OCI-LY7 (cell line): Measurements from ENCODE around the gene KCNK4. TPM values are rescaled to one million over a fixed set of nuclear protein-coding genes. Genes with fewer than 3 reads are reported as not detected.

Experiments used
- BruUV-seq: library from RNA; stranded (reverse); fragments of 400-500 nt; replicated peaks from 2 replicates; lab custom pipeline; 2021; lab: Mats Ljungman, UMichigan
- CTCF ChIA-PET: fragments of 300-600 bp; sonication (Branson Sonifier 250); formaldehyde crosslinking; loops from one replicate; lab custom pipeline; 2022; ENCODE audit warnings: antibody characterized with exemption; ENCODE audit not compliant: unreplicated experiment; lab: Charles Lee
- POLR2A ChIA-PET: fragments of 300-600 bp; sonication (Branson Sonifier 250); formaldehyde crosslinking; loops from one replicate; lab custom pipeline; 2022; ENCODE audit warnings: antibody characterized with exemption; lab: Charles Lee
- DNase-seq: peaks from one replicate; pipeline ENCODE4 v3.0.0-alpha.2; 2015; ENCODE audit warnings: low spot score
- H2AFZ ChIP-seq: fragments of 200-600 bp; sonication (generic), shearing (Covaris generic); 2 replicates; pipeline ENCODE4 v1.6.1; 2014; ENCODE audit warnings: mild to moderate bottlenecking, antibody characterized with exemption, low read length, moderate library complexity
- H3K27ac ChIP-seq: fragments of 200-600 bp; sonication (generic); 2 replicates; pipeline ENCODE4 v1.5.1; 2014; ENCODE audit warnings: mixed run types, low read depth, mild to moderate bottlenecking, moderate library complexity, low read length, inconsistent platforms; ENCODE audit not compliant: poor library complexity, severe bottlenecking
- H3K36me3 ChIP-seq: fragments of 200-600 bp; sonication (generic); 2 replicates; pipeline ENCODE4 v1.6.1; 2014; ENCODE audit warnings: mild to moderate bottlenecking, antibody characterized with exemption, low read length, moderate library complexity, mixed read lengths; ENCODE audit not compliant: insufficient read depth
- H3K4me1 ChIP-seq: fragments of 200-600 bp; sonication (generic); 2 replicates; pipeline ENCODE4 v1.5.1; 2014; ENCODE audit warnings: mild to moderate bottlenecking, low read length; ENCODE audit not compliant: insufficient read depth, poor library complexity, severe bottlenecking
- H3K4me2 ChIP-seq: fragments of 200-600 bp; sonication (generic); 2 replicates; pipeline ENCODE4 v1.6.1; 2014; ENCODE audit warnings: mild to moderate bottlenecking, low read length
- H3K4me3 ChIP-seq: fragments of 200-600 bp; sonication (generic); 2 replicates; pipeline ENCODE4 v1.5.1; 2014; ENCODE audit warnings: mild to moderate bottlenecking, low read depth, low read length; ENCODE audit not compliant: poor library complexity, severe bottlenecking
- H3K79me2 ChIP-seq: fragments of 200-600 bp; sonication (generic); 2 replicates; pipeline ENCODE4 v1.6.1; 2016; ENCODE audit warnings: low read depth, mild to moderate bottlenecking, low read length, moderate library complexity, mixed read lengths; ENCODE audit not compliant: insufficient read depth
- H3K9me2 ChIP-seq: fragments of 200-600 bp; sonication (generic); 2 replicates; pipeline ENCODE4 v1.6.1; 2016; ENCODE audit warnings: mild to moderate bottlenecking, low read length, mixed read lengths; ENCODE audit not compliant: insufficient read depth
- H3K9me3 ChIP-seq: fragments of 200-600 bp; sonication (generic); 2 replicates; pipeline ENCODE4 v1.6.1; 2014; ENCODE audit warnings: mild to moderate bottlenecking, mixed run types, low read length, mixed read lengths
- H4K20me1 ChIP-seq: fragments of 200-600 bp; sonication (generic); 2 replicates; pipeline ENCODE4 v1.6.1; 2014; ENCODE audit warnings: mild to moderate bottlenecking, antibody characterized with exemption, low read length, moderate library complexity, mixed read lengths; ENCODE audit not compliant: insufficient read depth
- EZH2phosphoT487 ChIP-seq: fragments of 200-600 bp; sonication (generic); IDR thresholded peaks from 2 replicates; pipeline ENCODE4 v1.6.1; 2018; ENCODE audit warnings: low read depth, borderline replicate concordance, mild to moderate bottlenecking, mixed run types, antibody characterized with exemption, low read length, moderate library complexity, mixed read lengths
- intact Hi-C: fragments of 100-400 bp; cut with micrococcal nuclease; formaldehyde crosslinking; loops from one replicate; pipeline ENCODE4 v1.10.0; 2022; ENCODE audit not compliant: unreplicated experiment
- total RNA-seq, 2 experiments: library from RNA; depleted of rRNA in 1 of 2; stranded (reverse); fragments of >200 nt in 1 of 2; shearing (Covaris generic) in 1 of 2; gene quantifications; 2 replicates each; pipeline ENCODE4 v1.2.3, GENCODE V29; 2014 to 2022
- TF ChIP-seq, protein P1 (sequence below): fragments of 200-600 bp; sonication (generic); conservative IDR thresholded peaks from 2 replicates; pipeline ENCODE4 v1.5.1; 2014; ENCODE audit warnings: mild to moderate bottlenecking, antibody characterized with exemption, low read length, moderate library complexity, mixed read lengths

KCNK4 gene
- total RNA-seq, 2 experiments from 2014 or later, result 0.80 to 0.95 TPM

DNA sequence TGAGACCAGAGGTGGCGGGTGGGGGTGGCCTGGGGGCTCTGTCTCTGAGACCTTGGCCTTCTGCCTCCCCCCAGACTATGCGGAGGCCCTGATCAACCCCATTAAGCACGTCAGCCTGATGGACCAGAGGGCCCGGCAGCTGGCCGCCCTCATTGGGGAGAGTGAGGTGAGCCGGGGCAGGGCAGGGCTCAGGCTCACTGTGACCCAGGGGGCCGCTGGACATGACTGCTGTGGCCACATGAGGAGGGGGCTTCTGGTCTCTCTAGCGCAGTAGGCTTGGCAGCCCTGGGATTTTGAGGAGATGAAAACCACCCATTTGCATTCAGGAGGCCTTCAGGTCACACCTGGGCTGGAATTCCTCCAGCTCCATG is 27.2 kb upstream of the KCNK4 start:
- ChIA-PET POLR2A (no interaction called here), CTCF (no interaction called here)
- no peaks in the 10 kb centered on the region for H4K20me1 ChIP-seq
- BruUV-seq, result no TSS peak
- no peaks in the 10 kb centered on the region for H3K36me3 ChIP-seq
- peaks cover 18% of the 10 kb centered on the region for H3K4me1 ChIP-seq
- TF ChIP-seq, protein P1, sequence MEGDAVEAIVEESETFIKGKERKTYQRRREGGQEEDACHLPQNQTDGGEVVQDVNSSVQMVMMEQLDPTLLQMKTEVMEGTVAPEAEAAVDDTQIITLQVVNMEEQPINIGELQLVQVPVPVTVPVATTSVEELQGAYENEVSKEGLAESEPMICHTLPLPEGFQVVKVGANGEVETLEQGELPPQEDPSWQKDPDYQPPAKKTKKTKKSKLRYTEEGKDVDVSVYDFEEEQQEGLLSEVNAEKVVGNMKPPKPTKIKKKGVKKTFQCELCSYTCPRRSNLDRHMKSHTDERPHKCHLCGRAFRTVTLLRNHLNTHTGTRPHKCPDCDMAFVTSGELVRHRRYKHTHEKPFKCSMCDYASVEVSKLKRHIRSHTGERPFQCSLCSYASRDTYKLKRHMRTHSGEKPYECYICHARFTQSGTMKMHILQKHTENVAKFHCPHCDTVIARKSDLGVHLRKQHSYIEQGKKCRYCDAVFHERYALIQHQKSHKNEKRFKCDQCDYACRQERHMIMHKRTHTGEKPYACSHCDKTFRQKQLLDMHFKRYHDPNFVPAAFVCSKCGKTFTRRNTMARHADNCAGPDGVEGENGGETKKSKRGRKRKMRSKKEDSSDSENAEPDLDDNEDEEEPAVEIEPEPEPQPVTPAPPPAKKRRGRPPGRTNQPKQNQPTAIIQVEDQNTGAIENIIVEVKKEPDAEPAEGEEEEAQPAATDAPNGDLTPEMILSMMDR, result no peak
- no peak for TF ChIP-seq EZH2phosphoT487
- no peaks in the 10 kb centered on the region for H3K9me2 ChIP-seq
- H3K79me2 ChIP-seq, result no peaks in the 10 kb centered on the region
- H2AFZ ChIP-seq, result no peak overlapping the region
- intact Hi-C loops, result no loop called here
- no peaks in the 10 kb centered on the region for H3K9me3 ChIP-seq
- H3K4me2 ChIP-seq, result no peak overlapping the region
- H3K4me3 ChIP-seq, result no peak overlapping the region
- DNase-seq, result no peak
- no peak overlapping the region for H3K27ac ChIP-seq

DNA sequence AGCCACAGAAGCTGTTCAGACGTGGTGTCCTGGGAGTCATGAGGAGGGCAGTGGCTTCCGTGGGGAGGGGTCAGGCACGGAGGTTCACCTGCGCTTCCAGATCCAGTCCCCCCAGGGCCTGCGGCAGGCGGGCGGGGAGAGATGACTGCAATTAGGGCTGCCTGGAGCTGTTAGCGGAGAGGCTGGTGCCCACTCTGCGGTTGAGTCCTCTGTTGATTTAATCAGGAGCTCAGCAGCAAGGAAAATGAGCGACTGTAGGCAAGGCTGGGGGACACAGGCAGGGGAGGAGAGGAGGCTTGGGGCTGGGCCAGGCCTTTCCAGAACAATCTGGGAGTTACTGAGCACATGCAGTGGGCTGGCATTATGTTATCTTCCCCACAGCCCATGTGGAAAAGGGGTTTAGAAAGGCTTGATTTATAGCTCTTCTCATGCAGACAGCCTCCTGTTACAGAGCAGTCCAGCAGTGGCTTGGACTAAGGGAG is 26.7 kb upstream of the KCNK4 start:
- H3K36me3 ChIP-seq, result no peaks in the 10 kb centered on the region
- no peak overlapping the region for H3K4me2 ChIP-seq
- TF ChIP-seq, protein P1, result no peak
- no peak for TF ChIP-seq EZH2phosphoT487
- ChIA-PET CTCF (no interaction called here), POLR2A (interaction anchor here (0.8 kb wide), 1 partner anchor 19 kb away, joined by 3 read pairs; no protein-coding TSS in a partner anchor)
- H3K79me2 ChIP-seq, result no peaks in the 10 kb centered on the region
- DNase-seq, result no peak
- H3K27ac ChIP-seq, result no peak overlapping the region
- H4K20me1 ChIP-seq, result no peaks in the 10 kb centered on the region
- no peaks in the 10 kb centered on the region for H3K9me2 ChIP-seq
- no TSS peak for BruUV-seq
- intact Hi-C loops, result no loop called here
- H3K4me3 ChIP-seq, result no peak overlapping the region
- H3K9me3 ChIP-seq, result no peaks in the 10 kb centered on the region
- H2AFZ ChIP-seq, result no peak overlapping the region
- H3K4me1 ChIP-seq, result peaks cover 18% of the 10 kb centered on the region
